Vagina (tissue), 2 donors: ENCODE measurements around the gene SAMD14. TPM values are rescaled to one million over a fixed set of nuclear protein-coding genes. Genes with fewer than 3 reads are reported as not detected.

Source experiments
- DNase-seq, 2 donors: peaks; one replicate each; pipeline ENCODE4 v3.0.0-alpha.2; 2017; ENCODE audit errors: extremely low spot score in 2 of 2
- H3K27ac ChIP-seq: fragments of 200-600 bp; sonication (generic); one replicate; pipeline ENCODE4 v1.5.1; 2019
- H3K27me3 ChIP-seq: fragments of 200-600 bp; sonication (generic); one replicate; pipeline ENCODE4 v1.5.1; 2019
- H3K36me3 ChIP-seq, 2 donors: fragments of 200-600 bp; sonication (generic); one replicate each; pipeline ENCODE4 v1.5.1; 2017 to 2019
- H3K4me1 ChIP-seq: fragments of 200-600 bp; sonication (generic); one replicate; pipeline ENCODE4 v1.5.1; 2019
- H3K4me3 ChIP-seq, 2 donors: fragments of 200-600 bp; sonication (generic); 1 replicate in 1 of 2; 2 replicates in 1 of 2; pipeline ENCODE4 v1.5.1; 2016 to 2019
- H3K9me3 ChIP-seq: fragments of 200-600 bp; sonication (generic); one replicate; pipeline ENCODE4 v1.5.1; 2019
- CTCF ChIP-seq, 3 experiments: fragments of 450-650 bp in 2 of 3; fragments of 200-600 bp in 1 of 3; sonication (generic) in 1 of 3; IDR thresholded peaks; one replicate each; pipeline ENCODE4 v1.5.1; 2017 to 2019; ENCODE audit warnings: antibody characterized with exemption in 3 of 3, mild to moderate bottlenecking in 2 of 3, moderate library complexity in 2 of 3
- POLR2A ChIP-seq, 2 donors: fragments of 450-650 bp; IDR thresholded peaks; one replicate each; pipeline ENCODE4 v1.6.1; 2017; ENCODE audit warnings: antibody characterized with exemption in 2 of 2, mild to moderate bottlenecking in 2 of 2, moderate library complexity in 2 of 2
- POLR2AphosphoS5 ChIP-seq, 2 donors: sonication (generic); formaldehyde crosslinking; IDR thresholded peaks; one replicate each; pipeline ENCODE4 v1.9.0; 2017; ENCODE audit warnings: antibody characterized with exemption in 2 of 2, mild to moderate bottlenecking in 2 of 2, low read depth in 1 of 2; ENCODE audit not compliant: insufficient read depth in 1 of 2
- intact Hi-C: fragments of 100-400 bp; cut with DNase I; formaldehyde crosslinking; loops from one replicate; pipeline ENCODE4 v1.15.1; 2023
- total RNA-seq: library from RNA; depleted of rRNA; stranded (reverse); fragments of >200 nt; gene quantifications from one replicate; pipeline ENCODE4 v1.2.3, GENCODE V29; 2016

SAMD14 gene
- total RNA-seq, 1 donor from 2014 or later = 4.4 TPM

DNA sequence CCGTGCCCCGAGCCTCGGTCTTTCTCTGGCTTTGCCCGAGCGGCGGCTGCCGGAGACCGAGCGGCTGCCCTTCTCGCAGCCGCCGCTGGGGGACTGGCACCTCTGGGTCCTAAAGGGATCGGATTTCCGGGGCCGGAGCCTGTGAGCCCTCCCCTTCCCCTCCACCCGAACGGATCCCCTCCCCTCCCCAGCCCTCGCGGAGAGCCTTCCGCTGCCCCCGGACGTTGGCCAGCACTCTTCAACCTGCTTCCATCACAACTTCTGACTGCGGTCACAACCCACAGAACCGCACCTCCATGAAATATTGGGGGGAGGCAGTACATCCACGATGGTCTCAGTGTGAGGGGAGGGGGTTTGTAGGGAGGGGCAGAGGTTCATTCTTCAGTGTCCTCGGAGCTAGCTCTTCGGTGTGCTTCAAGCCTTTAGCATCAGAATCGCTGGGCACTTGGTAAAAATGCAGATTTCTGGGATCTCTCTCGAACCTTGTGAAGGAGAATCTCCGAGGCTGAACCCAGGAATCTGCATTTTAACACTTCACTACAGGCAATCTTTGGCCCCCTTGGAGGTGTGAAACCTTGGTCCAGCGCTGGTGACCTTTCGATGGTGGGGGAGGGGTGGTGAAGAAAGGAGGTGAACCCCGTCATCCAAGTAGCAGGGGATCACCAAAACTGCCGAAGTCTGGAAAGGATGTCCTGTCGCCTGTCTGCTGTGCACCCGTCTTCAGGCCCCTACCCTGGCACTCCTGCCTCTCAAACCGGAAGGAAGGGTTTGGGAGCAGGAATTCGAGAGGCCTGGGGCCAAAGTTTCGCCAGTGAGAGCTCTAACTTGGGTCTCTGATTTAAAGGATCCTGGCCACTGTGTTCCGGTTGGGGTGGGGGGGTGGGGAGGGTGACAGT, 21.3 kb upstream of the SAMD14 start:
- no peak for DNase-seq
- Histone ChIP-seq H3K4me3 (peak overlapping the region; percentile 70 to 87), H3K27ac (peak overlapping the region; percentile 81), H3K27me3 (no peaks in the 10 kb centered on the region), H3K9me3 (no peaks in the 10 kb centered on the region), H3K4me1 (peaks cover 59% of the 10 kb centered on the region), H3K36me3 (no peaks in the 10 kb centered on the region)
- peak in 2 of 3 experiments; percentile 37 to 47 for TF ChIP-seq CTCF (IDR thresholded peaks at IDR 0.05)
- peak in 1 of 2 donors; percentile 63 for TF ChIP-seq POLR2A (IDR thresholded peaks at IDR 0.05)
- peak in 1 of 2 donors; percentile 79 for TF ChIP-seq POLR2AphosphoS5 (IDR thresholded peaks at IDR 0.05; ENCODE audit: insufficient read depth in 1 of 2, low read depth in 1 of 2)
- intact Hi-C loops = no loop called here

DNA sequence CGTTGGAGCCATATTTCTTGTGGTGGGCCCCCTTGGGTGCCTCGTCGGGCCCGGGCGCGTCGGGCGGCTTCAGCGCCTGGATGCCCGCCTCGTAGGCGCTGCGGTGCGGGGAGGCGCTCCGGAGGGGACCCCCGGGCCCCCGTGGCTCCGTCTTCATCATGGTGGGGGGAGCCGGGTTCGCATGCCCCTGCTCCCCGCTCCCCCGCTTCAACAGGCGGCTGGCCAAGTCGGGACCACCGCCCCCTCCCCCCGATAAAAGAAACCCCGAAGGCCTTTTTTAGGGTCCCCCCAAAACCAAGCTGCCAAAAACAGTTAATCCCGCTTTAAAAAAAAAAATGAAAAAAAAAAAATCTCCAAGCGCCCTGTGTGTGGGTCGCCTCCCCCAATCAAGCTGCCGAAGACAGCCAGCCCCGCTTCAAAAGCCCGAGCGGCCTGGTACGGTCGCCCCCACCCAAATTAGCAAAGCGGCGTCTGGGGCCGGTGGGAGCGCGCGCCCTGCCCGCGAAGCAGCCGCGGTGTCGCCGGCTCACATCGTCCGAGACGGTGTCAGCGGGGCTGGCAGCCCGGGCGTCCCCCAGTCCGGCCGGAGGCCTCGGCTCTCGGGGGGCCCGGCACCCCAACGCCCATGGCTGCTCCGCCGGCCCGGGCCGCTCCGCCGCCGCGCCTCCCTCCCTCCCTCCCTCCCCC, 20.5 kb upstream of the SAMD14 start, which contains the start of gene PPP1R9B:
TSS of gene PPP1R9B (minus strand) at position 324 of the 687 bp plus-strand sequence. CDS start at position 160, 164 bp downstream.
- no peak for DNase-seq
- peaks cover 67% of the 10 kb centered on the region for H3K4me1 ChIP-seq
- peak within 1 kb of the TSS; percentile 70 to 87 for H3K4me3 ChIP-seq
- peak within 1 kb of the TSS; percentile 81 for H3K27ac ChIP-seq
- no peak for TF ChIP-seq POLR2A (IDR thresholded peaks at IDR 0.05)
- no peak for TF ChIP-seq POLR2AphosphoS5 (IDR thresholded peaks at IDR 0.05; ENCODE audit: insufficient read depth in 1 of 2, low read depth in 1 of 2)
- TF ChIP-seq CTCF (IDR thresholded peaks at IDR 0.05) = no peak
- no peaks in the 10 kb centered on the region for H3K27me3 ChIP-seq
- intact Hi-C loops = no loop called here
- H3K36me3 ChIP-seq = no peaks in the 10 kb centered on the region
- no peaks in the 10 kb centered on the region for H3K9me3 ChIP-seq

- H3K36me3 ChIP-seq = peaks cover 0 to 6% of the 10 kb centered on the region in 2 donors
- peak overlapping the region; percentile 70 to 87 for H3K4me3 ChIP-seq
- no peak for DNase-seq
- peak overlapping the region; percentile 81 for H3K27ac ChIP-seq
- H3K9me3 ChIP-seq = no peaks in the 10 kb centered on the region
- H3K4me1 ChIP-seq = peaks cover 75% of the 10 kb centered on the region
- no peaks in the 10 kb centered on the region for H3K27me3 ChIP-seq
- TF ChIP-seq POLR2A (IDR thresholded peaks at IDR 0.05) (no peak), CTCF (IDR thresholded peaks at IDR 0.05) (no peak), POLR2AphosphoS5 (IDR thresholded peaks at IDR 0.05; ENCODE audit: insufficient read depth in 1 of 2, low read depth in 1 of 2) (no peak)
- intact Hi-C loops = no loop called here
Observed at GRCh38 chr17:50149417-50150353, 19.7 kb upstream of the SAMD14 start.

GRCh38 chr17:50149091-50149416, 19.1 kb upstream of the SAMD14 start:
- H3K27ac ChIP-seq = peak overlapping the region; percentile 81
- peaks cover 74% of the 10 kb centered on the region for H3K4me1 ChIP-seq
- peak overlapping the region; percentile 70 to 87 for H3K4me3 ChIP-seq
- TF ChIP-seq POLR2A (IDR thresholded peaks at IDR 0.05) (no peak), CTCF (IDR thresholded peaks at IDR 0.05) (no peak), POLR2AphosphoS5 (IDR thresholded peaks at IDR 0.05; ENCODE audit: insufficient read depth in 1 of 2, low read depth in 1 of 2) (no peak)
- H3K36me3 ChIP-seq = peaks cover 0 to 12% of the 10 kb centered on the region in 2 donors
- no peak for DNase-seq
- no peaks in the 10 kb centered on the region for H3K27me3 ChIP-seq
- H3K9me3 ChIP-seq = no peaks in the 10 kb centered on the region
- intact Hi-C loops = no loop called here
